OCI-LY1 (cell line): ENCODE measurements around the gene COBL.

ENCODE experiments used
- CTCF ChIP-seq: fragments of 200-600 bp; sonication (generic), shearing (Covaris generic); IDR thresholded peaks from 2 replicates; pipeline ENCODE4 v1.5.1; 2017; ENCODE audit warnings: mild to moderate bottlenecking, antibody characterized with exemption, low read length, moderate library complexity, mixed read lengths
- EZH2 ChIP-seq: fragments of 200-600 bp; sonication (generic), shearing (Covaris generic); IDR thresholded peaks from 2 replicates; pipeline ENCODE4 v1.8.0; 2017; ENCODE audit warnings: borderline replicate concordance, mixed run types, mild to moderate bottlenecking, antibody characterized with exemption, low read length, moderate library complexity, mixed read lengths

GRCh38 chr7:51261117-51261835, 55.3 kb downstream of the COBL start:
- TF ChIP-seq CTCF (no peak), EZH2 (no peak)
